ENCODE data around the gene RPL13A.

Gene RPL13A

DNA sequence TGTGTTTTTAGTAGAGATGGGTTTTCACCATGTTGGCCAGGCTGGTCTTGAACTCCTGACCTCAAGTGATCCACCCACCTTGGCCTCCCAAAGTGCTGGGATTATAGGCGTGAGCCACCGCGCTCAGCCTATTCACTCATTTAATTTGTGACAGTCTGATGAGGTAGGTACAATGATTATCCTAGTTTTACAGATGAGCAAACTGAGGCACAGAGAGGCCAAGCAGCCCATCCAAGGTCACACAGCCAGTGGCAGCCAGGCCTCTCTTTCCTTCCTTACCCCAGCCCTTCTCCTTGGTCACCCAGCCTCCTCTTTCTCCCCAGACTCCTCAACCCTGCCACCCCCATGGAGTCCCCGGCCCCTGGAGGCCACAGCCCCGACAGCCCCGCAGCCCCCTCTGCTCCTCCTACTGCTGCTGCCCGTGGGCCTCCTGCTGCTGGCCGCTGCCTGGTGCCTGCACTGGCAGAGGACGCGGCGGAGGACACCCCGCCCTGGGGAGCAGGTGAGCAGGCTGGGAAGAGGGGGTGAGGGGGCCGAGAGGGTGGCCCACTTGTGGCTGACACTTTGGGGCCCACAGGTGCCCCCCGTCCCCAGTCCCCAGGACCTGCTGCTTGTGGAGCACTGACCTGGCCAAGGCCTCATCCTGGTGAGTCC, 7.3 kb upstream of the RPL13A start:
- DNase-seq, result no peak

- DNase-seq, result no peak
Measured at GRCh38 chr19:49481020-49481683, 6.3 kb upstream of the RPL13A start.

DNA sequence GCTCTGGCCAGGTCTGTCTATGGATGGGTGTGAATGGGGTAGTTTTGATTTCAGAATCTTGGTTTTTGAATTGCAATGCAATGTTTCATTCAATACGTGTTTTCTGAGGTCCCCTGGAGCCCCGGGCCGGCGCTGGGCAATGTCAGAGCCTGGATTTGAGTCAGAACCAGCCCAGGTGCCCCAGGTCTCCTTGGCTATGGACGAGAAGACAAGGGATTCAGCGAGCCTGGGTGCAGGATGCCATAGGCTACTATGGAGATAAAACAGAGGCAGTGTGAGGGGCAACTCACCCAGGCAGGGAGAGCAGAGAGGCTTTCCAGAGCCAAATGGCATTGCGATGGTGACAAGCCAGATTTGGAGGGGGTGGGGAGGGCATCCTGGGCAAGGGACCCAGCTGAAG, 1.2 kb upstream of the RPL13A start:
- no peak for DNase-seq

DNA sequence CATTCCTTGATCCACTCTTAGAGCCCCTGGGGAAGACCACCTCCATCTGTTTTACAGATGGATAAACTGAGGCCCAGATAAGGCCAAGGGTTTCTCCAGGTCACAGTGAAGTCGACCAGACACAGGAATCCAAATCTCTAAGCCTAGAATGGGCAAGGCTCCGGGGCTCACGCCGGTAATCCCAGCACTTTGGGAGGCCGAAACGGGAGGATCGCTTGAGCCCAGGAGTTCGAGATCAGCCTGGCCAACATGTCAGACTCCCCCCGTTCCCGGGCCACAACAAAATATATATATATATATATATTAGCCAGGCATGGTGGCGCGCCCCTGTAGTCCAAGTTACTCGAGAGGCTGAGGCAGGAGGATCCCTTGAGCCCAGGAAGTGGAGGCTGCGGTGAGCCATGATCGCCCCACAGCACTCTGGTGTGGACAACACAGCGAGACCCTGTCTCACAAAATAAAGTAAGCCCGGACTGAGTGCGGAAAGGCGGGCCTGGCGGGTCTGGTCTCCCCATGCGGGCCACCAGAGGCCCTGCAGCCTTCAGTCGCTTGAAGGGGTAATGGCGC, 615 bp upstream of the RPL13A start:
- DNase-seq, result no peak

DNA sequence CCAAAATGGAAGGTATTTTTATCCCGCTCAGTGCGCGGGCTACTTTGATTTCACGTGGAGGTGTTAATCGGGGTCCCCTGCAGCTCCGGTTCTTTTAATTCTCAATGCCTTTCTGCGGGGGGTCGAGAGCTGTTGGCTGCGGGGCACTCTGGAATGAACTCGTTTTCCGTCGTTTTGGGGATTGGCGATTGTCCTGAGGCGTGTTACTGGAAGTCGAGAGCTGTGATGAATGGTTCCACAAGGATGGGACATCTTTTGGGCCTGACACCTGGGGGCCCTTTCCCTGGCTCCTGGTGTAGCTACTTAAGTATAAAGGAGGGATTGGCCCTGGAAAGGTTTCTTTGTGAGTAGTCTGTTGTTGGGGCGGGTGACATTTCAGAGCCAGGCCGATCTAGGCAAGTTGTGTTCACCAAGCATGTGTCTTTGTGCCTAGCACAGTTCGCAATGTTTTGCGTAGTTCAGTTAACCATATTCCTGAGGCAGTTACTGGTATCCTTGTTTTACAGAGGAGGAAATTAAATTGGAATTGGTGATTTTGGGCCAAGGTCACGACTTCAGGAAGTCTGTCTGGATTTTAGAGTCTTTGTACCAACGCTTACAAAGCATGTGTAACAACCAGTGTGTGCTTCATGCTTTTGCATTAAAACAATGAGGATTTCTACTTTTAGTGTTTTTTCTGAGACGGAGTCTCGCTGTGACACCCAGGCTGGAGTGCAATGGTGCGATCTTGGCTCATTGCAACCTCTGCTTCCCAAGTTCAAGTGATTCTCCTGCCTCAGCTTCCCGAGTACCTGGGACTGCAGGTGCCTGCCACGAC, 846 bp downstream of the RPL13A start:
- no peak for DNase-seq

DNA sequence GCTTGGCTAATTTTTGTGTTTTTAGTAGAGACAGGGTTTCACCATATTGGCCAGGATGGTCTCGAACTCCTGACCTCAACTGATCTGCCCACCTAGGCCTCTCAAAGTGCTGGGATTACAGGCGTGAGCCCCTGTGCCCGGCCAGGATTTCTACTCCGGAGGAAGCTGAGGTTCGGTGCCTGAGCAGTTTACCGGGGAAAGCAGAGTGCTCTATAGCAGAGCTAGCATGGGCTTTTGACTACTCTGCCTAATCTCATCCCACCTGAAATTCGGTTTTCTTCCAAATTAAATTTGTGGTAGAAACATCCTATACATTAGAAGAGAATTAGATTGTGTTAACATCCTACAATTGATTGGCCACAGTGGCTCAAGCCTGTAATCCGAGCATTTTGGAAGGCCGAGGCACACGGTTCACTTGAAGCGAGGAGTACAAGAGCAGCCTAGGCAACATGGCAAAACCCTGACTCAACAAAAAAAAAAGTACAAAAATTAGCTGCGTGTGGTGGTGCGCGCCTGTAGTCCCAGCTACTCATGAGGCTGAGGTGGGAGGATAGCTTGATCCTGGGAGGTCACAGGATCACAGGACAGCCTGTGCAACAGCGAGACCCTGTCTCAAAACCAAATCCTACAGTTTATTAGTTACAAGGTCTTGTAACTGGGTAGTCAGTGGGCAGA, 1.6 kb downstream of the RPL13A start:
- DNase-seq, result no peak

DNA sequence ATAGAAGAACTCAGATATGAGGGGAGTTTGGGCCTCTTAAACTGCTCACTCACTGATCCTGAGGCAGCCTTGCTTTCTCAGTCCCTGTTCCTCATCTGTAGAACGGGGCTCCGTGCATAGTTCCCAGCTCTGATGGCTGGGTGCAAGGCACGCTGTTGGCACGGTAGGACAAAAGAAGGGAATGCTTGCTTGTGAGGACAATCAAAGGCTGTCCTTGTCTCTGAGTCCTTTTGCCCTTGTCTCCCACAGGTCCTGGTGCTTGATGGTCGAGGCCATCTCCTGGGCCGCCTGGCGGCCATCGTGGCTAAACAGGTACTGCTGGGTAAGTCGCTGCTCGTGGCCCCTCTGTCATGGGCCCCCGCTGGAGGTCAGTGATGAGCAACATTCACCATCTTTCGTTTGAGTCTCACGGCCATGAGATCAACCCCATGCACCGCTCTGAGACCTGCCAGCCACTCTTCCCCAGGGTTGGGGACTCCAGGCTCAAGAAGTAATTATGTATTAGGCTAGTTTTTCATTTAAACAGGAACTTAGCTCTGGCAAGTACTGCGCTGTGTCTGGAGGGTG, 2.3 kb downstream of the RPL13A start:
- DNase-seq, result no peak

GRCh38 chr19:49490287-49491029, 3.0 kb downstream of the RPL13A start:
- DNase-seq, result no peak

DNA sequence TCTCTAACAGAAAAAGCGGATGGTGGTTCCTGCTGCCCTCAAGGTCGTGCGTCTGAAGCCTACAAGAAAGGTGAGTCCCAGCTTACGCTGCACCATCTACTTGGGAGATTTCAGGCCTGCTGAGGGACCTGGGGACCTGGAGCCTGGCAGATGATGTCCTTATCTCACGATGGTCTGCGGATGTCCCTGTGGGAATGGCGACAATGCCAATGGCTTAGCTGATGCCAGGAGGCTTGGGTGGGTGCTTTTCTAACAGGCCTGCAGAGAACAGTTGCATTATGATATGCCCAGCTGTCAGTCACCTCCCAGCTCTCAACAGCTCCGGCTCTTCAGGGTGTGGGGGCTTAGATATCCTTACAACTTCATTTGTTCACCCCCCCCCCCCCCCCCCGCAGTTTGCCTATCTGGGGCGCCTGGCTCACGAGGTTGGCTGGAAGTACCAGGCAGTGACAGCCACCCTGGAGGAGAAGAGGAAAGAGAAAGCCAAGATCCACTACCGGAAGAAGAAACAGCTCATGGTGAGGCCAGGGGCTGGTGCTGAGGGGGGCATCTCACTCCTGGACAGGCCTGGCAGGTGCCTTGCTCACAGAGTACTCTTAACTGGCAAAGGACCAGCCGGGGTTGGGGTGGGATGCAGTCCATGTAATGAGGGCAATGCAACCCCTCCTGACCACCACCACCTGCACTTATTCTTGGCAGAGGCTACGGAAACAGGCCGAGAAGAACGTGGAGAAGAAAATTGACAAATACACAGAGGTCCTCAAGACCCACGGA, 3.8 kb downstream of the RPL13A start:
- no peak for DNase-seq

GRCh38 chr19:49491804-49492572, 4.6 kb downstream of the RPL13A start:
- DNase-seq, result no peak

GRCh38 chr19:49492573-49493405, 5.4 kb downstream of the RPL13A start:
- DNase-seq, result no peak

DNA sequence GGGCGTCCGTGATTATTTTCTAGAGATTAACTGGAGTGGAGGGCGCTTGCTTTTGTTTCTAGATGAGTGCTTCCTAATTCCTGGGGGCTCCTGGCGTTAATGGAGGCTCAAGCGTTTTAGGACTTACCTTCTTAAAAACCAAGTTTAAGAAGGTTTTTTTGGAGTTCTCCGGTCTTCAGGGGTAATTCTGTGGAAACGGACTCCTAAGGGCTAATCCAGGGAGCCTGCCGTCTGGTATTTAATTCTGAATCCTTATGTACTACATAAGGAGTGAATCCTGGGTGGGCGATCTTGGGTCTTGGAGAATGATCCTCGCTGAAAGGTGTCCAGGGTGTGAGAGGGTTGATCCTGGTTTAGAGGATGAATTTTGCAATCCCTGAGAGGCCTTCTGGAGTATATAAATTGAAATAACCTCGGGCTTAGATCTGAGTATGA, 9.2 kb downstream of the RPL13A start:
- no peak for DNase-seq

DNA sequence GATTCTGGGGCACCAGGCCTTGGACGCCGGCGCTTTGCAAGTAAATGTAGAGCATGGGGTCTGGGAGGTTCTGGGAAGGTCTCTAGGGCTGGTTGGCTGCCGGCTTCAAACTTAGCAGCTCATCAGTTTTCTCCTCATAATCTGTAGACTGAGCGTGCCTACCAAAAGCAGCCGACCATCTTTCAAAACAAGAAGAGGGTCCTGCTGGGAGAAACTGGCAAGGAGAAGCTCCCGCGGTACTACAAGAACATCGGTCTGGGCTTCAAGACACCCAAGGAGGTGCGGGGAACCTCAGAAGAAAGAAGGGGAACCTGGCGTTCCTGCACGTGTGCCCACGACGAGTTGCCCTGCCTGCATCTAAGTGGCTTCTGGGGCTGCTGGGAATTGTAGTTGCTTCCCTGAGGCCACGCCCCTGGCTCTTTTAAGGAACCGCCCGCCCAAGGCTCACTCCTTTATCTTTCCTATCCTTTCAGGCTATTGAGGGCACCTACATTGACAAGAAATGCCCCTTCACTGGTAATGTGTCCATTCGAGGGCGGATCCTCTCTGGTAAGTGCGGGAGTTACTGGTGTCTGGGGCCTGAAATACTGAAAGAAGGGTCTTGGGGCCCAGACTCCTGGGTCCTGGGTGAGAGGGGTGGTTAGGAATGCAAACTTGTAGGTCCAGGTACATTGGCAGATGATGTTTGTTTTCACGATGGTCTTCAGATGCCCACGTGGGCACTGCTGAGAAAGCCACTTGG, 9.8 kb downstream of the RPL13A start:
- DNase-seq, result peak in 16 of 56 donors; percentile 1 to 62 (median 19)

DNA sequence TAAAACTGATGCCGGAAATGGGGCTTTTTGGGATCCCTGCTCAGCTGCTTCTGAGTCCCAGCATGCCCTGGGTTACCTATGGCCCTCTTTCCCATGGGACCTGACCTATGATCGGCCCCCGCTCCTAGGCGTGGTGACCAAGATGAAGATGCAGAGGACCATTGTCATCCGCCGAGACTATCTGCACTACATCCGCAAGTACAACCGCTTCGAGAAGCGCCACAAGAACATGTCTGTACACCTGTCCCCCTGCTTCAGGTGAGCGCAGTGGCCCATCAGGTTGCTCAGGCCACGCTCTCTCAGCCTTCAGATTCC, 10.3 kb downstream of the RPL13A start:
- DNase-seq, result no peak

GRCh38 chr19:49498475-49498874, 11.1 kb downstream of the RPL13A start:
- no peak for DNase-seq

DNA sequence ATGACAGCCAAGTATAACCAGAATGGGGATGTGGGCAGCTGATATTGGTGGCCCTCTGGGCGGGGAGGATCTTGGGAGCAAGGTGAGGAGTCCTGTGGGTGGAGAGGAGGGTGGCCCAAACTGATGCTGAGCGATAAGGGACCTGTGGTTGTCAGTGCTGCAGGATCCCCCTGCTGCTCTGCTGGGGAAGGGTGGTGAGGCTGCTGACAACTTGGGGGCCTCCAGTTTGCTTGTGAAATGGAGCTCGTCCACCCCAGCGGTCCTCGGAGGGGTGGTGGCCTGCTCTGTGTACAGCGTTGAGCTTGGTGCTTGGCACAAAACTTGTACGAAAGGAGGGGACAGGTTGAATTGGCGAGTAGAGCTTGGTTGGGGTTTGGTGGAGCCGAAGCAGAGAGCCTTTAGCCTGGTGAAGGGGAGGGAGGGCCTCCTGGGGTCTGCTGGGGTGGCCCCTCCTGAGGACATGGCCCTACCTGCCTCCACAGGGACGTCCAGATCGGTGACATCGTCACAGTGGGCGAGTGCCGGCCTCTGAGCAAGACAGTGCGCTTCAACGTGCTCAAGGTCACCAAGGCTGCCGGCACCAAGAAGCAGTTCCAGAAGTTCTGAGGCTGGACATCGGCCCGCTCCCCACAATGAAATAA, 11.7 kb downstream of the RPL13A start:
- DNase-seq, result no peak

Data from nucleus accumbens (tissue), 56 donors.